ENCODE data around the gene PLEKHA4.
"Not testable (repeated sequence)": the region's sequence is repeated elsewhere in the genome, so short reads cannot be mapped to it uniquely, and the experiment has no call there.

Gene PLEKHA4

GRCh38 chr19:48796298-48797083 is 71.9 kb downstream of the PLEKHA4 start:
- no peak for DNase-seq

- no peak for DNase-seq
Observed at GRCh38 chr19:48795685-48796070, 72.7 kb downstream of the PLEKHA4 start.

GRCh38 chr19:48795055-48795684 is 73.2 kb downstream of the PLEKHA4 start:
- DNase-seq: peak; percentile 96

- no peak for DNase-seq
Observed at GRCh38 chr19:48794291-48794690, 74.1 kb downstream of the PLEKHA4 start.

GRCh38 chr19:48793271-48793670 is 75.1 kb downstream of the PLEKHA4 start:
- no peak for DNase-seq

GRCh38 chr19:48787331-48787730 is 81.1 kb downstream of the PLEKHA4 start:
- DNase-seq: not testable (repeated sequence)
